HepG2 (cell line): ENCODE results near the gene ZNF839.

Experiments used
- ATF1 ChIP-seq: IDR thresholded peaks from 2 replicates; pipeline ENCODE4 v1.6.1; 2016; ENCODE audit warnings: mild to moderate bottlenecking, control low read depth
- E2F1 ChIP-seq: sonication (generic); formaldehyde crosslinking; IDR thresholded peaks from 2 replicates; pipeline ENCODE4 v1.5.0; 2020; ENCODE audit warnings: missing genetic modification reagents
- GLI4 ChIP-seq: sonication (generic); formaldehyde crosslinking; IDR thresholded peaks from 2 replicates; pipeline ENCODE4 v1.5.1; 2020; ENCODE audit warnings: missing genetic modification reagents, mild to moderate bottlenecking, moderate library complexity, borderline replicate concordance
- GLMP ChIP-seq: sonication (generic); formaldehyde crosslinking; IDR thresholded peaks from 2 replicates; pipeline ENCODE4 v1.9.0; 2021; ENCODE audit warnings: missing genetic modification reagents, mild to moderate bottlenecking, borderline replicate concordance
- GPBP1L1 ChIP-seq: sonication (generic); formaldehyde crosslinking; IDR thresholded peaks from 2 replicates; pipeline ENCODE4 v1.5.0; 2020; ENCODE audit warnings: mild to moderate bottlenecking, missing genetic modification reagents
- MTF1 ChIP-seq: sonication (generic); formaldehyde crosslinking; IDR thresholded peaks from 2 replicates; pipeline ENCODE4 v1.5.0; 2020; ENCODE audit warnings: missing genetic modification reagents
- POLR2A ChIP-seq, 2 experiments: IDR thresholded peaks; 2 replicates each; pipeline ENCODE4 v1.6.1; 2011; ENCODE audit warnings: low read depth in 2 of 2, low read length in 2 of 2, mild to moderate bottlenecking in 1 of 2, moderate library complexity in 1 of 2; ENCODE audit not compliant: insufficient read depth in 1 of 2
- SUZ12 ChIP-seq: fragments of 150-350 bp; IDR thresholded peaks from 2 replicates; pipeline ENCODE4 v1.6.1; 2014; ENCODE audit warnings: low read depth, low read length
- TP53 ChIP-seq: sonication (generic); formaldehyde crosslinking; conservative IDR thresholded peaks from 2 replicates; pipeline ENCODE4 v1.4.0; 2020; ENCODE audit warnings: missing genetic modification reagents
- YY1 ChIP-seq: IDR thresholded peaks from 2 replicates; pipeline ENCODE4 v1.6.1; 2011; ENCODE audit warnings: low read length, low read depth, moderate library complexity, mild to moderate bottlenecking; ENCODE audit not compliant: insufficient read depth, insufficient replicate concordance
- ZFP36 ChIP-seq: fragments of 150-350 bp; IDR thresholded peaks from 2 replicates; pipeline ENCODE4 v1.6.1; 2018; ENCODE audit warnings: borderline replicate concordance, low read length, low read depth; ENCODE audit not compliant: partially characterized antibody
- ZNF317 ChIP-seq: sonication (generic); formaldehyde crosslinking; IDR thresholded peaks from 2 replicates; pipeline ENCODE4 v1.5.0; 2020; ENCODE audit warnings: mild to moderate bottlenecking, missing genetic modification reagents
- ZNF512 ChIP-seq: sonication (generic); formaldehyde crosslinking; IDR thresholded peaks from 2 replicates; pipeline ENCODE4 v1.4.0; 2020; ENCODE audit warnings: mild to moderate bottlenecking, missing genetic modification reagents

GRCh38 chr14:102278631-102278935 is 41.0 kb upstream of the ZNF839 start:
- no peak for TF ChIP-seq MTF1 (CRISPR knock-in tag)
- TF ChIP-seq POLR2A (IDR thresholded peaks at IDR 0.05; ENCODE audit: insufficient read depth in 1 of 2, low read depth in 2 of 2, low read length in 2 of 2): no peak
- TF ChIP-seq GLI4 (CRISPR knock-in tag): no peak
- TF ChIP-seq TP53 (CRISPR knock-in tag): no peak
- no peak for TF ChIP-seq ZNF317 (CRISPR knock-in tag)
- TF ChIP-seq ATF1 (CRISPR knock-in tag): no peak
- TF ChIP-seq GPBP1L1 (CRISPR knock-in tag): no peak
- TF ChIP-seq ZFP36: no peak
- TF ChIP-seq ZNF512 (CRISPR knock-in tag): no peak
- no peak for TF ChIP-seq YY1
- TF ChIP-seq GLMP (CRISPR knock-in tag): no peak
- no peak for TF ChIP-seq SUZ12
- no peak for TF ChIP-seq E2F1 (CRISPR knock-in tag)
